GM21737 (cell line): ENCODE results near the gene ZNF609.
"Not testable (repeated sequence)": the region's sequence is repeated elsewhere in the genome, so short reads cannot be mapped to it uniquely, and the experiment has no call there.

Experiments
- ATAC-seq: cut with Tn5 transposase; IDR thresholded peaks from one replicate; pipeline ENCODE4 v1.9.1; 2021; ENCODE audit warnings: mild to moderate bottlenecking, moderate library complexity; ENCODE audit not compliant: unreplicated experiment

The ZNF609 gene

GRCh38 chr15:64580696-64581407 is 120.5 kb downstream of the ZNF609 start:
- ATAC-seq, result no peak

DNA sequence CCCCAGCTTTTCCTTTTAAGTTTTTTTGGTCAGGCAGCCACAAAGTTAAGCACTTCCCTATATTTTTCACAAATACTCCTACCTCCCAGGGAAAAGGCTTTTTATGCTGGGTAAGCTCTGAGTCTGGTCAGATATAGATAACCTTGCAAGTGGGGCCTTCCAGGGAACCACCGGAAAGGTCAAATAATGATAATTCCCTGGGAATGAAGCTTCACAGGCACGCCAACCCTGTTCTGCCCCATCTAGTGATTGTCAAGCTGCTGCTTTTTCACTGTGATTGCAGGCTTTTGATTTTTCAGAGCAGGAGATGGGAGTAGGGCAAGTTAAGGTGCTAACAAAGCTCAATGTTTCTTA is 121.0 kb downstream of the ZNF609 start:
- no peak for ATAC-seq

- no peak for ATAC-seq
Measured at GRCh38 chr15:64582202-64582601, 121.8 kb downstream of the ZNF609 start.

DNA sequence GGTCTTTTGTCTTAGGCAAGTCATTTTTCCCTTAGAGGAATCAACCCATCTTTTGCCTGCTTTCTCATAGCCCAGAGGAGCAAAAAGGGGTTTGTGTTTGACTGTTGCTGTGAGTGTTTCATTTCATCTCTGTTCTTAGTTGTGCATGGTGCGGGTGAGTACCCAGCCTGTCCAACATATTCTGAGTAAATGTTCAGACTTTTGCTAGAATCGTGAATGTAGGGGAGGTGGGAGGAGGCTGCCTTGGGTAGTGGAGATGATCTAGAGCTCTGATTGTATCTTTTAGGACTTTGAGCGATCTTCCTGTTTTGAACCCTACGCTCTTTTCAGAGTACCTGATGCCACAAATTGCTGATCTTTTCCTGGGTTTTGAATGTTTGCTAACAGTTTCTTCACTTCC is 123.1 kb downstream of the ZNF609 start:
- no peak for ATAC-seq

DNA sequence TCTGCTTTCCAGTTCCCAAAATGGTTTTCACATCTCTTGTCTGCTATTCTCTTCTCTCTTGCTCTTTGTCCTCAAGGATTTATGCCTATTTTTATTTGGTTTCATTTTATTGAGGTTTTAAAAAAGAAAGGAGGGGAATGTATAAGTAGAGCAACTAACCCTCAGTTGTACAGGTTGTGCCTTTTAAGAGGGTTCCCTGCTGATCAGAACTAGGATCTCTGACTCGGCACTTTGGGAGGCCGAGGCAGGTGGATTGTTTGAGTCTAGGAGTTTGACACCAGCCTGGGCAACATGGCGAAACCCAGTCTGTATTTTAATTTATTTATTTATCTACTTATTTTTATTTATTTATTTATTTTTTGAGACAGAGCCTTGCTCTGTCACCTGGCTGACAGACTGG is 123.6 kb downstream of the ZNF609 start:
- ATAC-seq, result no peak

GRCh38 chr15:64586259-64586870 is 126.0 kb downstream of the ZNF609 start:
- ATAC-seq, result no peak

- ATAC-seq, result no peak
Measured at GRCh38 chr15:64586984-64587383, 126.6 kb downstream of the ZNF609 start.

- ATAC-seq, result no peak
Measured at GRCh38 chr15:64589435-64590084, 129.2 kb downstream of the ZNF609 start.

GRCh38 chr15:64592845-64593244 is 132.5 kb downstream of the ZNF609 start:
- not testable (repeated sequence) for ATAC-seq

DNA sequence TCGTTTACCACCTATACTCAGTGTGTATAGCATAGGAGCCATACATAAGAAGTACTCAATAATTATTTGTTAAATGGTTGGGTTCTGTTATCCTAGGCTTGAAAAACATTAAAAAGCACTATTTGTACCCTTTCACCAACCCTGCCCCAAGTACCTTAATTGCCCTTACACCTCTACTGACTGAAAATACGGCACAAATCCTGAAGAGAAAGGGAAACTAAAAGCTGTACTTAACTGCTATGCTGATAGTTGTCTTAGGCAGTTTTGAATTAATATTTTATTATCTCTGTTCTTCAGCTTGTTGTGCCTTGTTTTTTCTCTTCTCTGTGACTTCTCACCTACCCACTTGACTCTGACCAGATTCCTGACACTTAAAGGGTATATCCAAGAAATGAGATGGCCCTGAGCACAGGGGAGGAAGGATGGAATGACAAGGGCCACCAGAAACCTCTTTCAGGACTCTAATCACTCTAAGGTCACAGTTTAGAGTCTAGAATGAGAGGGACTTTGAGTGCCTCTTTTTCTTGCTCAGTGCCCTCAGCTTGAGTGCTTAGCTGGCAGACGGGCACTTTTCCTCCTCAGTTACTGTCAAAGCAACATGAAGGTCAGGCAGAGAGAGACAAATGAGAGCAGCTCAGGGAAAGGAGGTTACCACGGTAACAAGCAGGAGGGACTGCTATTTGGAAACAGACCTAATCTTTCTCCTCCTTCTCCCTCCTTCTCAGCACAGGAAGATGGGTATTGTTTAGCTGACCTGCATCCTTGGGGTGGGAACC is 136.5 kb downstream of the ZNF609 start:
- ATAC-seq, result peak; percentile 53

GRCh38 chr15:64597477-64597822 is 137.1 kb downstream of the ZNF609 start:
- ATAC-seq, result no peak

- no peak for ATAC-seq
Measured at GRCh38 chr15:64599226-64599625, 138.8 kb downstream of the ZNF609 start.

- ATAC-seq, result no peak
Measured at GRCh38 chr15:64599716-64600115, 139.3 kb downstream of the ZNF609 start.

GRCh38 chr15:64600794-64601193 is 140.4 kb downstream of the ZNF609 start:
- no peak for ATAC-seq

DNA sequence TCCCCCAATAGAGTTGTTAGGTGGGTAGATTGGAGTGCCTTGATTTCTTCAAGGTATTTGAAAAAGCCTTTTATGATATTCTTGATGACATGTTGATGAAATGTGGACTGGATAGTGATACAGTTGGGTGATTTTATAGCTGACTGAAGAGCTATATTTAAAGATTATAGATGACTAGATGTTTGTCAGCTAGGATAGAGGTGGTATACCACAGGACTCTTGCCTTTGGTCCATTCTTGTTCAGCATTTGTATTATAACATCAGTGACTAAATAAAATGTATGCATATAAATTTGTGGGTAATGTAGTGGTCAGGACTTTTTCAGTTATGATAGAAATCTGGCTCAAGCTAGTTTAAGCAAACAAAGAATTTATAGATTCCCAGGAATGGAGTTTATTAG is 143.9 kb downstream of the ZNF609 start:
- ATAC-seq, result no peak

DNA sequence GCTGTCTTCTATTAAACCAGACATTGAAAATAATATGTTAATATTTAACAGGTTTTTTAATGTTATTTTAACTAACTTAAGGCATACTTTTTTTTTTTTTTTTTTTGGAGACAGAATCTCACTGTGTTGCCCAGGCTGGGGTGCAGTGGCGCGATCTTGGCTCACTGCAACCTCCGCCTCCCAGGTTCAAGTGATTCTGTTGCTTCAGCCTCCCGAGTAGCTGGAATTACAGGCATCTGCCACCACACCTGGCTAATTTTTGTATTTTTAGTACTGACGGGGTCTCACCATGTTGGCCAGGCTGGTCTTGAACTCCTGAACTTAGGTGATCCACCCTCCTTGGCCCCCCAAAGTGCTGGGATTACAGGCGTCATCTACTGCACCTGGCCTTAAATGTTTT is 147.0 kb downstream of the ZNF609 start:
- ATAC-seq, result not testable (repeated sequence)

GRCh38 chr15:64610257-64610919 is 150.0 kb downstream of the ZNF609 start:
- no peak for ATAC-seq

- no peak for ATAC-seq
Measured at GRCh38 chr15:64611085-64611725, 150.8 kb downstream of the ZNF609 start.

DNA sequence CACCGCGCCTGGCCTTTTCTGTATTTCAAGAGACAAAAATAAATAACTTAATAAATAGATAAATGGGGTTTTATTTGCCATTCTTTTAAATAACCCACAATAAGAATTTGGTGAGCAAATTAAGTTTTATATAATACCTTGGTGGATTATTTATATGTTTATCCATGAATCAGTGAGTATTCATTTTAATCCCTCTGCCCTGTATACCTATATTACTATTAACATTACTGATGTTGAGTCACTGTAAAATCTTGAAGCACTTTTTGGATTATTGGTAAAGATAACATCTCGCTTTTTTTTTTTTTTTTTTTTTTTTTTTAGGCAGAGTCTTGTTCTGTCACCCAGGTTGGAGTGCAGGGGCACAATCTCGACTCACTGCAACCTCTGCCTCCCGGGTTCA is 154.1 kb downstream of the ZNF609 start:
- ATAC-seq, result no peak

DNA sequence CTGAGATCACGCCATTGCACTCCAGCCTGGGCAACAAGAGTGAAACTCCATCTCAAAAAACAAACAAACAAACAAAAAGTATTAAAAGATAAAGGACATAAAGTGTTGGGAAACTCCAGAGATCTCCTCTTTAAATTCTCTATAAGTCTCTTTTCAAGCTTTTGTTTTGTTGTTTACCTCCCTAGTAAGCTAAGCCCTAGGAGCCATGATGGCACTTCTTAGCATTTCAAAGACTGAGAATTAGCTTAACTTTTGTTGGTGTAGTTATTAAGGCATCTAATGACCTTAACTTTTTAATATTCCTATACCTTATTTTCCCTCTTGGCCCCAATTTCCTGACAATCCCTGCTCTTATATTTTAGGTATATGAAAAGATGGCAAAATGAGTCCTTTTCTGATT is 157.3 kb downstream of the ZNF609 start:
- no peak for ATAC-seq

DNA sequence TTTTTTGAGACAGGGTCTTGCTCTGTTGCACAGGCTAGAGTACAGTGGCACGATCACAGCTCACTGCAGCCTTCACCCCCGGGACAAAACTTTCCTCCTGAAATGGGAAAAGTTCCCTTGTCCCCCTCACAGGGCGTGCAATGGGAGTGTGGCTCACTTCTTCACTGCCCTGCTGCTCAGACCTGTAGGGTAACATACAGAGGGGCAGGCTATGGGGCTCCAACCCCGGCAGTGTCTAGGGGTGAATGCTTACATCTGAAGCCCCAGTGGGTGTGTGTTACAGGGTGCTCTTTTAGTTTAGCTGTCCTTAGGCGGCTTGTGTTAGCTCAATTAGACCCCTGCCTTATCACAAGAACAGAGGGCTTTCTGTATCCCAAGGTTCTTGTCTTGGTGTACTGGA is 157.8 kb downstream of the ZNF609 start:
- ATAC-seq, result no peak
